NCI-H2081 (cell line): ENCODE data around the gene ZCCHC14.

Experiments
- DNase-seq, 2 experiments: peaks; one replicate each; lab custom pipeline; 2025; lab: John Stamatoyannopoulos, UW

Gene ZCCHC14

GRCh38 chr16:87457061-87457611, 35.7 kb downstream of the ZCCHC14 start:
- no peak for DNase-seq

GRCh38 chr16:87454391-87454790, 38.4 kb downstream of the ZCCHC14 start:
- no peak for DNase-seq

GRCh38 chr16:87453326-87453725, 39.5 kb downstream of the ZCCHC14 start:
- DNase-seq = no peak

- no peak for DNase-seq
Measured at GRCh38 chr16:87451563-87452210, 41.1 kb downstream of the ZCCHC14 start.

GRCh38 chr16:87448866-87449265, 44.0 kb downstream of the ZCCHC14 start:
- DNase-seq = no peak

GRCh38 chr16:87447323-87447722, 45.5 kb downstream of the ZCCHC14 start:
- no peak for DNase-seq

GRCh38 chr16:87446479-87446878, 46.3 kb downstream of the ZCCHC14 start:
- DNase-seq = no peak

GRCh38 chr16:87445486-87445885, 47.3 kb downstream of the ZCCHC14 start:
- no peak for DNase-seq

GRCh38 chr16:87443964-87444363, 48.9 kb downstream of the ZCCHC14 start:
- DNase-seq = no peak

- no peak for DNase-seq
Measured at GRCh38 chr16:87443016-87443415, 49.8 kb downstream of the ZCCHC14 start.

- no peak for DNase-seq
Measured at GRCh38 chr16:87442581-87442966, 50.2 kb downstream of the ZCCHC14 start.

- DNase-seq = no peak
Measured at GRCh38 chr16:87441886-87442580, 50.8 kb downstream of the ZCCHC14 start.

- DNase-seq = no peak
Measured at GRCh38 chr16:87439926-87440325, 52.9 kb downstream of the ZCCHC14 start.

GRCh38 chr16:87438611-87438985, 54.2 kb downstream of the ZCCHC14 start:
- no peak for DNase-seq

- peak in 1 of 2 experiments; percentile 39 for DNase-seq
Measured at GRCh38 chr16:87437911-87438610, 54.8 kb downstream of the ZCCHC14 start.

GRCh38 chr16:87437327-87437726, 55.5 kb downstream of the ZCCHC14 start:
- DNase-seq = no peak

- DNase-seq = no peak
Measured at GRCh38 chr16:87436225-87437172, 56.3 kb downstream of the ZCCHC14 start.

- no peak for DNase-seq
Measured at GRCh38 chr16:87435372-87436224, 57.2 kb downstream of the ZCCHC14 start.

GRCh38 chr16:87434146-87434667, 58.6 kb downstream of the ZCCHC14 start:
- DNase-seq = no peak

GRCh38 chr16:87432330-87432915, 60.4 kb downstream of the ZCCHC14 start:
- no peak for DNase-seq
